ENCODE measurements around the gene CTNNA3.

- TF ChIP-seq, protein P1, sequence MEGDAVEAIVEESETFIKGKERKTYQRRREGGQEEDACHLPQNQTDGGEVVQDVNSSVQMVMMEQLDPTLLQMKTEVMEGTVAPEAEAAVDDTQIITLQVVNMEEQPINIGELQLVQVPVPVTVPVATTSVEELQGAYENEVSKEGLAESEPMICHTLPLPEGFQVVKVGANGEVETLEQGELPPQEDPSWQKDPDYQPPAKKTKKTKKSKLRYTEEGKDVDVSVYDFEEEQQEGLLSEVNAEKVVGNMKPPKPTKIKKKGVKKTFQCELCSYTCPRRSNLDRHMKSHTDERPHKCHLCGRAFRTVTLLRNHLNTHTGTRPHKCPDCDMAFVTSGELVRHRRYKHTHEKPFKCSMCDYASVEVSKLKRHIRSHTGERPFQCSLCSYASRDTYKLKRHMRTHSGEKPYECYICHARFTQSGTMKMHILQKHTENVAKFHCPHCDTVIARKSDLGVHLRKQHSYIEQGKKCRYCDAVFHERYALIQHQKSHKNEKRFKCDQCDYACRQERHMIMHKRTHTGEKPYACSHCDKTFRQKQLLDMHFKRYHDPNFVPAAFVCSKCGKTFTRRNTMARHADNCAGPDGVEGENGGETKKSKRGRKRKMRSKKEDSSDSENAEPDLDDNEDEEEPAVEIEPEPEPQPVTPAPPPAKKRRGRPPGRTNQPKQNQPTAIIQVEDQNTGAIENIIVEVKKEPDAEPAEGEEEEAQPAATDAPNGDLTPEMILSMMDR (IDR thresholded peaks at IDR 0.05): no peak
- TF ChIP-seq, protein P2, sequence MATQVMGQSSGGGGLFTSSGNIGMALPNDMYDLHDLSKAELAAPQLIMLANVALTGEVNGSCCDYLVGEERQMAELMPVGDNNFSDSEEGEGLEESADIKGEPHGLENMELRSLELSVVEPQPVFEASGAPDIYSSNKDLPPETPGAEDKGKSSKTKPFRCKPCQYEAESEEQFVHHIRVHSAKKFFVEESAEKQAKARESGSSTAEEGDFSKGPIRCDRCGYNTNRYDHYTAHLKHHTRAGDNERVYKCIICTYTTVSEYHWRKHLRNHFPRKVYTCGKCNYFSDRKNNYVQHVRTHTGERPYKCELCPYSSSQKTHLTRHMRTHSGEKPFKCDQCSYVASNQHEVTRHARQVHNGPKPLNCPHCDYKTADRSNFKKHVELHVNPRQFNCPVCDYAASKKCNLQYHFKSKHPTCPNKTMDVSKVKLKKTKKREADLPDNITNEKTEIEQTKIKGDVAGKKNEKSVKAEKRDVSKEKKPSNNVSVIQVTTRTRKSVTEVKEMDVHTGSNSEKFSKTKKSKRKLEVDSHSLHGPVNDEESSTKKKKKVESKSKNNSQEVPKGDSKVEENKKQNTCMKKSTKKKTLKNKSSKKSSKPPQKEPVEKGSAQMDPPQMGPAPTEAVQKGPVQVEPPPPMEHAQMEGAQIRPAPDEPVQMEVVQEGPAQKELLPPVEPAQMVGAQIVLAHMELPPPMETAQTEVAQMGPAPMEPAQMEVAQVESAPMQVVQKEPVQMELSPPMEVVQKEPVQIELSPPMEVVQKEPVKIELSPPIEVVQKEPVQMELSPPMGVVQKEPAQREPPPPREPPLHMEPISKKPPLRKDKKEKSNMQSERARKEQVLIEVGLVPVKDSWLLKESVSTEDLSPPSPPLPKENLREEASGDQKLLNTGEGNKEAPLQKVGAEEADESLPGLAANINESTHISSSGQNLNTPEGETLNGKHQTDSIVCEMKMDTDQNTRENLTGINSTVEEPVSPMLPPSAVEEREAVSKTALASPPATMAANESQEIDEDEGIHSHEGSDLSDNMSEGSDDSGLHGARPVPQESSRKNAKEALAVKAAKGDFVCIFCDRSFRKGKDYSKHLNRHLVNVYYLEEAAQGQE (IDR thresholded peaks at IDR 0.05; ENCODE audit: insufficient read depth in 1 of 2, low read depth in 2 of 2, low read length in 1 of 2): no peak
Observed at GRCh38 chr10:67723601-67724000, 27.6 kb upstream of the CTNNA3 start.
